M059J (cell line): ENCODE measurements around the gene TNFAIP2. TPM values are rescaled to one million over a fixed set of nuclear protein-coding genes. Genes with fewer than 3 reads are reported as not detected.

Source experiments
- DNase-seq: peaks from one replicate; pipeline ENCODE4 v3.0.0-alpha.2; 2012; ENCODE audit warnings: low read depth
- total RNA-seq: library from RNA; depleted of rRNA; stranded (reverse); fragments of >200 nt; shearing (Covaris generic); gene quantifications from 2 replicates; pipeline ENCODE4 v1.2.3, GENCODE V29; 2014

Gene TNFAIP2
- total RNA-seq, 1 experiment from 2014 or later: 135 TPM

DNA sequence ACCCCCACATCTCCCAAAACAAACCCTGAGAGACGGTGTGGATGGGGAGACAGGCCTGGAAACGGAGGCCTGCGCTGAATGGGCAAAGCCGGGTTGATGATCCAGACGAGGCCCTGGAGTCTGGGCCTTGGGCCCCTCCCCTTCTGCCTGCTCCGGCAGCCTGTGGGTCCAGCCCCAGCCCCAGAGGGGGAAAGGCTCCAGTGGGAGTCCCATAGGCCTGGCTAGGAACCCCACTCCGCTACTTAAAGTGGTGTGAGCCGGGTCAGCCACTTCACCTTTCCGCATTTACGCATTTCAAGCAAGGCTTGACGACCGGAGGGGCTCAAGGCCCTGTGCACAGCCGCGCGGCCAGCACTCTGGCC is 695 bp upstream of the TNFAIP2 start:
- no peak for DNase-seq

DNA sequence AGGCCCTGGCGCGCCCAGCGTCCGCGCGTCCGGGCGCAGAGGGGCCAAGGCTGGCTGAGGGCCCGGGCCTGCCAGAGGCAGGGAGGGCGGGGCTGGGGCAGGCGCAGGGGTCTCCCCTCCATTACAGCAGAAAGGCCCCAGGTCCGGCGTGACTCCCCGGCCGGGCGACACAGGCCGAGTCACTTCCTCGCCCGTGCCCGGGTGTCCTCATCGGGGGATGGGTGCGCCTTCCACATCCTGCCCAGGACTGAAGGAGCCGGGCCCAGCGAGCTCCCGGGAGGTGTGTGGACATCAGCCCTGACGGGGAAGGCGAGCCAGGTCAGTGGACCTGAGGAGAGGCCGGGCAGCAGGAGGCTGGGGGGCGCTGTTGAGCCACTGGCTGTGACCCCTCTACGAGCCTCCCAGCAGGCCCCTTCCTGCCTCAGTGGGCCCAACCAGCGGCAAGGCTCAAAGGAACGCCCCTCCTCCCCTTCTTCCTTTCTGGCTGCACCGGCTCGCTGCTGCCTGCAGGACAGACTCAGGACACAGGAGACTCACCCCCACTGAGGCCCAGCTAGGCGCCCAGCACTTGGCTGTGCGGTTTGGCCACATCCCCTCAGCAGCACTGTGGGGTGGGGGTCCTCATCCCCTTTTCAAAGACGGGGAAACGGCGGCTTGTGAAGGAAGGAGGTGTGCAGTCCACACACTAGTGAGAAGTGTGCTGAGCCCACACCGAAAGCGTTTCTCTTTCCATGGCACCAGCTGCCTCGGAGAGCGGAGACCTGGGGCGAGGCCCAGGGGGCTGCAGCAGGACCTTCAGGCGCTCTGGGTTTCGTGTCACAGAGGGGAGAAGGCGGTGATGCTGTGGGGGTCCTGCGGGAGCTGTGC is 606 bp downstream of the TNFAIP2 start:
- peak; percentile 54 for DNase-seq

DNA sequence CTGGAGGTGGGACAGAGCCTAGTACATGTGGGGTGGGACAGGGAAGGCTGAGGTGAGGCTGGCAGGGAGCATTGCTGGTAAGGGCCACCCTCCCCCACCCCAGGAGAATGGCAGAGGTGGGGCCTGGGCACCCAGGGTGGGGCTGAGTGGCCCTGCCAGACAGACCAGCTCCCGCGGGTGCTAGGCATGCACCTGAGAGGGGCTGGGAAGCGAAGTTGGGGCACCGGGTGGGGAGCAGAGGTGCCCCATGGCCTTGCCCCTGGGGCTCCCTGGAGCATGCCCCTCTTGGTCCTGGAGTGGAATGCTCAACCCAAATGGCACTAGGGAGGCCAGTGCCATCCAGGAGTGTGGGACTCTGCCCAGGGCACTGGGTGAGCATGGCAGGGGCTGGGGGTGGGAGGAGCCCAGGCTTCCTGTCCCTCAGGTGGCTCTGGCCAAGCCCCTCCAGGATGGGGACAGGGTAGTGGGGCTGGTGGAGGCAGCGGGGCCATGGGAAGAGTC is 1.3 kb downstream of the TNFAIP2 start:
- no peak for DNase-seq

DNA sequence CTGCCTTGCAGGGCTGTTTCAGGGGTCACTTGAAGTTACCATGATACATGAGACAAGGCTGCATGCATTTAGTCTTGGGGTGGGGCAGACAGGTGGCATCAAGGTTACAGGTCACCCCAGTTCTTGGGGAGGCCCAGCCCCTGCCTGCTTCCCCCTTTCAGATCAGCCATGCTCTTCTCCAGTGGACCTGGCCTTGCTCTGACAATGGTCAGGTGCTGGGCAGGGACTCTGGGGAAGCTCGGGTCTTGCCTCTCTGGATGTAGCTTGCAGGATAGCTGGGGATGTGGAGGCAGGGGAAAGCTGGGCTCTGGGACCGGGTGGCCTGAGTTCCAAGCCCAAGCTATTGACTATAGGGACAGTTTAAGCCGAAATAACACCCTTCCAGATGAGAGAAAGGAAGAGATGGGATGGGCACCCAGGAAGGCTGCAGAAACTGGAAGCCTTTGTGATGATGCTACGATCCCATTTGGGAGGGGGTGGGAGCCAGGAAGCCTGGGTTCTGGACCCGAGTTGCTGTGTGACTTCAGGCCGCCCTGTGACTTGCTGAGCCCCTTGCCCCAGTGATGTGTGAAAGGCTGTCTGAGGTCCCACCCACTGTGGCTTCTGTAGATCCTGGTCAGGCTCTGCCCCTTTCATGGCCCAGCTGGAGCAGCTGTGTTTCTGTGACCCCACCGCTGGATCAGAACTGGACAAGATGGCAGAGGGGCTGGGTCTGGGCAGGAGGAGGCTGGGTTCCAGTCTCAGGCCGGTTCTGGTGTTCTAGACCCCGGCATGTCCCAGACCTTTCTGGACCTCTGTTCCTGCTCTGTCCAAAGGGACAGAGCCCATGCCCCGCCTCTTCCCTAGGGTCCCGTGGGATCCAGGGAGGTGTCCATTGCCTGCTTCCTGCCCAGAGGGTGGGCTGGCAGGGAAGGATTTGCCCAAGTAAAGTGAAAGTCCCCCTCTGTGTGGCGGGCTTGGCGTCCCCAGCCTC is 2.1 kb downstream of the TNFAIP2 start:
- no peak for DNase-seq

DNA sequence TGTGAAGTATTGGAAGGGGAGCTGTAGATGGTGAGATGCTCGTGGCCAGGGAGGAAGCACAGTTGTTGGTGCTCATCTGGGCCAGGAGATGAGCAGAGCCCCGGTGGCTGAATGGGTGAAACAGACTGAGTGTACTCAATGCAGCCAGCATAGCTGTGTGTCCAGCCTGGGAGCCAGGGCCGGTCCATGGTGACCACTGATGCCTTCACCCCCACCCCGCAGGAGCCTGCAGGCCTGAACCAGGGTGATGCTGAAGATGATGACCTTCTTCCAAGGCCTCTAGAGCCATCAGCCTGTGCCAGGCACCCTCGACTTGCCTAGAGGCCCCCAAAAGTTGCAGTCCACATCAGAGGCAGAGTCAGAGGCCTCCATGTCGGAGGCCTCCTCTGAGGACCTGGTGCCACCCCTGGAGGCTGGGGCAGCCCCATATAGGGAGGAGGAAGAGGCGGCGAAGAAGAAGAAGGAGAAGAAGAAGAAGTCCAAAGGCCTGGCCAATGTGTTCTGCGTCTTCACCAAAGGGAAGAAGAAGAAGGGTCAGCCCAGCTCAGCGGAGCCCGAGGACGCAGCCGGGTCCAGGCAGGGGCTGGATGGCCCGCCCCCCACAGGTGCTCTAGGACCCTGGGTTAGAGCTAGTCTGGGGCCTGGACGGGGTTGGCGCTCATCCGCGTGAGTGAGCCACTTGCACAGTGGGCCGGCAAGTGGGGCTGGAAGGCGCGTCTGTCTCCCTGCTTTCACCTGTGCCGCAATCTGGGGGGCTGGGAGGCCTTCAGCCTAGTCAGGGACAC is 3.0 kb downstream of the TNFAIP2 start:
- no peak for DNase-seq

DNA sequence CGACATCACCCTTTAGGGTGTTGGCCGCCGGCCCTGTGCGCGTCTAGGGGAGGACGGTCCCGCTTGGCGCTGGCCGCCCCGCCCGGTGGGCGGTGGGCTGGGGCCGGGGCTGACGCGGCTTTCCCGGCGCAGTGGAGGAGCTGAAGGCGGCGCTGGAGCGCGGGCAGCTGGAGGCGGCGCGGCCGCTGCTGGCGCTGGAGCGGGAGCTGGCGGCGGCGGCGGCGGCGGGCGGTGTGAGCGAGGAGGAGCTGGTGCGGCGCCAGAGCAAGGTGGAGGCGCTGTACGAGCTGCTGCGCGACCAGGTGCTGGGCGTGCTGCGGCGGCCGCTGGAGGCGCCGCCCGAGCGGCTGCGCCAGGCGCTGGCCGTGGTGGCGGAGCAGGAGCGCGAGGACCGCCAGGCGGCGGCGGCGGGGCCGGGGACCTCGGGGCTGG is 3.6 kb downstream of the TNFAIP2 start:
- no peak for DNase-seq

DNA sequence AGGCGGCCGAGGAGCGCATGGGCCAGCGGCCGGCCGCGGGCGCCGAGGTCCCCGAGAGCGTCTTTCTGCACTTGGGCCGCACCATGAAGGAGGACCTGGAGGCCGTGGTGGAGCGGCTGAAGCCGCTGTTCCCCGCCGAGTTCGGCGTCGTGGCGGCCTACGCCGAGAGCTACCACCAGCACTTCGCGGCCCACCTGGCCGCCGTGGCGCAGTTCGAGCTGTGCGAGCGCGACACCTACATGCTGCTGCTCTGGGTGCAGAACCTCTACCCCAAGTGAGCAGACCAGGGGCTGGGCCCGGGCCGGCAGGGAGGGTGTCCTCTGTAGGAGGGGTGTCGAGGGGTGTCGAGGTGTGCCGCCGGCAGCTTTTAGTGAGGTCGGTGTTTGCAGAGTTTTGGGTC is 4.1 kb downstream of the TNFAIP2 start:
- DNase-seq: no peak

DNA sequence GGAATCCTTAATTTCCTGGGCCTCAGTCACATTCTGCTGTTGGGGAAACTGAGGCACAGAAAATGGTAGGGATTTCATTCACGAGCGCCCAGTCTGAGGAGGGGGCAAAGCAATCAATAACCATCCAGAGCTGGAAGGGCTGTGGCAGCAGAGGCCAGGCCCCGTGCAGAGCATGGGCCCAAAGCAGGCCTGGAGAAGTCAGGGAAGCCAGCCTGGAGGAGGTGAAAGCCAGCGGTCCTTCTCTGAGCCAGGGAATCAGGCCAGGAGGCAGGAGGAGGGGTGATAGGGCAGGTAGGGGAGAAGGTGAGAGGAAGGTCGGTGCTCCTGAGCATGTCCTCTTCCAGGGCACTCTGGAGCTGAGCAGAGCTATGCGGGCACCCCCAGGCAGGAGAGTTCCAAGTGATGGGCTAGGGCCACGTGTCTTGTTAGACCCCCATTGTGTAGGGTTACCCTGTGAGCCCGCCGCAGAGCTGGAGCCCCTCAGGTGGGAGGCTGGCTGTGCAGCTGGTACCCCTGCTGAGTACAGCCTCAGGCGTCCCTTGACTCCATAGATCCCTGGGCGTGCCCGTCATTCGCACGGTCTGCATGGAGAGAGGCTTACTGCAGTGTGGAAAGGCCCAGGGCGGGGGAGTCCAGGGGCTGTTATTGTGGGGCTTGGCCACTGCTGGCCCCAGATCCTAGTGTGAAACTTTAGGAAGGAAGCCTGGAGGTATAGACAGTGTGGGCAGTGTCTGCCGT is 4.8 kb downstream of the TNFAIP2 start:
- DNase-seq: peak; percentile 44

DNA sequence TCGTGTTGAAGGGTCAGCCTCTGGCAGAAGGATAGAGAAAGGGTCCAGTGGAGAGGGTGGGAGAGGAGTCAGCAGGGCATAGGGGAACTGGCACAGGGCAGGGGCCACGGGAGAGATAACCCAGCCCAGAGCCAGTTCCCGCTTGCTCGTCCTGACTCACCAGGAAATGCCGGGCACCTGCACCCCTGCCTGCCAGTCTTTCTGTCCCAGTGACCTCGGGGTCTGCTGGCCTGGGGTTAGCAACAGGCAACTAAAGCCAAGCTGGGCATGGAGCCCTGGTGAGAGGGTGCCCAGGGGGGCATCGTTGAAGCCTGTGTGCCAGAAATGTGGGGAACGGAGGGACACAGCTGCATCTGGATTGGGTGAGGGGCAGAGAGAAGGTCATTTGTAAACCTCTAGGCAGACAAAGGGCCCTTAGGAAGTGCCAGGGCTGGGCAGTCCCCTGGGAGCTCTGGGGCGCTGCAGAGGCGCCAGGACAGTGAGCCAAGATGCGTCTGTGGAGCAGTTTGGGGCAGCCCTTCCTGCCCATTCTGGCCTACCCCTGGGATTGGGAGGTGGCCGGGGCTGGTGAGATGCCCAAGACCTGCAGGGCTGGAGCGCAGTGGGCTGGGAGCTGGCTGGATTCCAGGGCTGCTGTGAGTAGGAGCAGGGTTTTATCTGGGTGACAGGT is 5.5 kb downstream of the TNFAIP2 start:
- peak; percentile 55 for DNase-seq

DNA sequence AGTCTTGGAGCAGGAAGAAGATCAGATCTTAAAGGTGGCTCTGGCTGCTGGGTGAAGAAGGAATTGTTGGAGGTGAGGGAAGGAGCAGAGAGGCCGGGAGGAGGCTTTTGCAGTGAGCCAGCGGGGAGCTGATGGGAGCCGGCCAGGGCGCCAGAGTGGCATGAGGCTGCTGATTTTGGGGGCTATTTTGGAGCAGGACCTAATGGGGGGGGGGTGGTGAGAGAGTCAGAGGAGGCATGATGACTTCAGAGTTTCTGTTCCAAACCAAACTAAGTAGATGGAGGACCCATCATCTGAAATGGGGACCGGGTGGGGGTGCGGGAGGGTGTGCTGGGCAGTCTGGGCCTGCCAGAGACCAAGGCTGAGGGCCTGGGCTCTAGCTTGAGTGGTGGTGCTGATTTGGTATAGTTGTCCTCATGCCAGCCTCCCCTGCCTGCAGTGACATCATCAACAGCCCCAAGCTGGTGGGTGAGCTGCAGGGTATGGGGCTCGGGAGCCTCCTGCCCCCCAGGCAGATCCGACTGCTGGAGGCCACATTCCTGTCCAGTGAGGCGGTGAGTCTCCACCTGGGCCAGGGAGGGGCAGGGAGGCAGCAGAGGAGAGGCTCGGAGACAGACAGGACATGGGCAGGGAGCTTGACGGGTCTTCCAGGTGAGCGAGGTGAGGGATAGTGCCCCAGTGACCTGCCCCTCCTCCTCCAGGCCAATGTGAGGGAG is 6.2 kb downstream of the TNFAIP2 start:
- peak; percentile 70 for DNase-seq

DNA sequence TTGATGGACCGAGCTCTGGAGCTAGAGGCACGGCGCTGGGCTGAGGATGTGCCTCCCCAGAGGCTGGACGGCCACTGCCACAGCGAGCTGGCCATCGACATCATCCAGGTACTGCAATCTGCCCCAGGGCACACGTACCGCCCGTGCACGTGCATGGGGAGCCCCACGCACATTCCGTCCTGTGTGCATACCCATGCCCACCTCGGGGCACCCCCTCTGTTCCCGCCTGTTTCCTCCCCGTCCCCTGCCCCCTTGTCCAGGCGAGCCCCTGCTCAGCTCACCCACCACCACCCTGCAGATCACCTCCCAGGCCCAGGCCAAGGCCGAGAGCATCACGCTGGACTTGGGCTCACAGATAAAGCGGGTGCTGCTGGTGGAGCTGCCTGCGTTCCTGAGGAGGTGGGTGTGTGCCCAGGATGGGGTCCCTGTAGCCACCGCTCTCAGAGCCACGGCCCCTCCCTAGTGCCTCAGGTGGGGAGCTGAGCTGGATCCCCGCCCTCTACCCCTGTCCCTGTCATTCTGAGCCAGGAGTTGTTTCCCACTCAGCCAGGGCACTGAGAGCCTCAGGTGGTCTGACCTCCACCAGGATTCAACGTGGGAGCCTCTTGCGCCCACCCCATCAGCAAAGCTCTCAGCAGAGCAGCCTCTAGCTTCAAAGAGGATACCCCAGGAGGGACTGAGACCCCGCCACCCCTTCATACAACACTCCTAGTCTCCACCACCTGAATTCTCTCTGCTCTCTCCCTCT is 6.9 kb downstream of the TNFAIP2 start:
- DNase-seq: no peak

DNA sequence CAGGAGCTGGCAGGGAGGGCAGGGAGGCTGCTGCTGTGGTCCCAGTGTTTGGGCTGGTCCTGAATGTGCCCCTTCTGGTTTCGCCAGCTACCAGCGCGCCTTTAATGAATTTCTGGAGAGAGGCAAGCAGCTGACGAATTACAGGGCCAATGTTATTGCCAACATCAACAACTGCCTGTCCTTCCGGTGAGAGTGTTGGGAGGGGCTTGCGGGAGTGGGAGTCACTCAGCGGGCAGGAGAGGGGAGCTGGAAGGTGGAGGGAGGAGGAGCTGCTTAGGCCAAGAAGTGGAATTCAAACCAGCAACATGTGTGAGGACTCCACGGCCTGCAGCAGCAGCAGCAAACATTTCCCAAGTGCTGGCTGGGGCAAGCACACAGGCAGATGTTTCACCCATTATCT is 7.7 kb downstream of the TNFAIP2 start:
- DNase-seq: peak; percentile 73

DNA sequence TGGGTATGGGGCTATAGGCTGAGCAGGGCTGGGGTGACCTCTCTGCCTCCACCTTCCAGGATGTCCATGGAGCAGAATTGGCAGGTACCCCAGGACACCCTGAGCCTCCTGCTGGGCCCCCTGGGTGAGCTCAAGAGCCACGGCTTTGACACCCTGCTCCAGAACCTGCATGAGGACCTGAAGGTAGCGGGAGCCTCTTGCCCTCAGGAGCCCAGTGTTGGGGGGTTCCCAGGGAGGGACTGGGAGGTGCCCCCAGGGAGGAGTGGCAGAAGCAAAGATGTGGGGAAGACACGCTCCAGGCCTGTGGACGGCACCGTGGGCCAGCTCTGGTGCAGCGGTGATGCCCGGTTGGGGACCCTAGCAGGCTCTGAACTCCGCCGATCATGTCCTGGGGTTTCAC is 8.3 kb downstream of the TNFAIP2 start:
- DNase-seq: no peak

DNA sequence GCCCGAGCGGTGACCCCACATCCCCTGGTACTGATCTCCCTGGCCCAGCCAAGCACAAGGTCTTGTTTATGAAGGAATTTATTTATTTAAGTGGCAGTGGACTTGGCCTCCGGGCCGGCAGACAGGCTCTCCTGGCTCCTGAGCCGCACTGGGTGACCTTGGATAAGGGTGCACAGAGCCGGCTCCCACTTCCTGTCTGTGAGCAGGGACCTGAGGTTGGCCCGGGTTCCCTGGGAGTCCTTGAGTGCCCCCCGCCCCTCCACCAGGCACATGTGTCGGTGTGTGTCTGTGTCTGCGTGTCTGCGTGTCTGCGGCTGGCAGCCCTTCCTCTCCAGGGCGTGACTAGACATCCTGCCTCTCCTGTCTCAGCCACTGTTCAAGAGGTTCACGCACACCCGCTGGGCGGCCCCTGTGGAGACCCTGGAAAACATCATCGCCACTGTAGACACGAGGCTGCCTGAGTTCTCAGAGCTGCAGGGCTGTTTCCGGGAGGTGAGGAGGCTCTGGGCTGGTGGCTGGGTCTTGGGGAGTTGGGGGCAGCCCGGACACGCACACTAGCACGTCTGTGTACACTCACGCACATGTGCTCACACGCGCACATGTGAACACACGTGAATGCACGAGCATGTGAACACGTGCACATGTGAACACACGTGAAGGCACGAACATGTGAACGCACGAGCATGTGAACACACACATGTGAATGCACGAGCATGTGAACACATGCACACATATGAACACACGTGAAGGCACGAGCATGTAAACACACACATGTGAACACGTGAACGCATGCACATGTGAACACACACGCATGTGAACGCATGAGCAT is 9.3 kb downstream of the TNFAIP2 start:
- no peak for DNase-seq

DNA sequence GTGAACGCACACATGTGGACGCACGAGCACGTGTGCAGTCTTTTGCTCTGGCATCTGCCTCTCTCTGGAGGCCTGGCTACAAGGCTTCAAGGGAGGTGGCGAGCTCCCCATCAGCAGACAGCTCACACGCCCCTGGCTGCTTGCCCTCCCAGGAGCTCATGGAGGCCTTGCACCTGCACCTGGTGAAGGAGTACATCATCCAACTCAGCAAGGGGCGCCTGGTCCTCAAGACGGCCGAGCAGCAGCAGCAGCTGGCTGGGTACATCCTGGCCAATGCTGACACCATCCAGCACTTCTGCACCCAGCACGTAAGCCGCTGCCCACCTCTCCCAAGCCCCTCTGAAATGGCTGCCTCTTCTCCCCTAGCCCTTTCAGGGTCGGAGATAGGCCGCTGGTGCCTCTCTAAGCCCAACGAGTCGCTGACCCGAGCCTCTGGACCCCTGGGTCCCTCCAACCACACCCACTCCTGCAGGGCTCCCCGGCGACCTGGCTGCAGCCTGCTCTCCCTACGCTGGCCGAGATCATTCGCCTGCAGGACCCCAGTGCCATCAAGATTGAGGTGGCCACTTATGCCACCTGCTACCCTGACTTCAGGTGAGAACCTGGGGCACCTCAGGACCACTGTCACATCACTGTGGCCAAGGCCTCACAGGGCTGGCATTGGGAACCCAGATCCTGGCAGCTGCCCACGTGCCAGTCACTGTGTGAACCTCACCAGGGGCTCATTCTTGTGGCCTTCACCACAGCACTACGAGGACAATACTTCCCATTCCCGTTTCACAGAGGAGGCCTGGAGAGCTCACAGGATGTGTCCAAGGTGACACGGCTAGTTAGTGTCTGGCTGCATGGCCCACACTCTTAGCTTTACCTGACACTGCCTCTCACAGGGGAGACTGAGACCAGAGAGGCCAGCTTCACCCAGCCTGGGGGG is 10.2 kb downstream of the TNFAIP2 start:
- DNase-seq: no peak

DNA sequence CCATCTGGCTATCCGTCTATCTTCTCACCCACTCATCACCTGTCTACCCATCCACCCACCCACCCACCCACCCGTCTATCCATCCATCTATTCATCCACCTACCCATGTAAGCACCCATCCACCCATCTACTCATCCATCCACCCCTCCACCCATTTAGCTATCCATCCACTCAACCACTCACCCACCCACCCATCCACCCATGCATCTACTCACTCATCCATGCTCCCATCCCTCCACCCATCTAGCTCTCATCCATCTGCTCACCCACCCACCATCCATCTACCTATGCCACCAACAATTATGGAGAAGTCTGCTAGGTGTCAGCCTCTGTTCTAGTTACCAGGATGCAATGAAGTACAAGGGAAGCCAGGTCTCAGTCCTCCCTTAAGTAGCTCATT is 11.1 kb downstream of the TNFAIP2 start:
- no peak for DNase-seq

DNA sequence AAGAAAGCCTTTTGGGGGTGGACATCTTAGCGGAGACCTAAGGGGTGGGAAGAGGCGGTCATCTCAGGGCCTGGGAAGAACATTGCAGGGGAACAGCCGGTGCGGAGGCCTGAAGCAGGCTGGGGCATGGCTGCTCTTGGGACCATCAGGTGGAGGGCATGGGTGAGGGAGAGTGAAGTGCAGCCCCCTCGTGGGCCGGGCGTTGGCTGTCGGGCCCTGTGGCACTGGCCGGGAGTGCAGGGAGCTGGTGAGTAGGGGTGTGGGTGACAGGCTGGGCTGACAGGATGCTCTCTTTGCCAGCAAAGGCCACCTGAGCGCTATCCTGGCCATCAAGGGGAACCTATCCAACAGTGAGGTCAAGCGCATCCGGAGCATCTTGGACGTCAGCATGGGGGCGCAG is 11.7 kb downstream of the TNFAIP2 start:
- no peak for DNase-seq
